H9 (cell line): Measurements from ENCODE around the gene MICU2. TPM values are rescaled to one million over a fixed set of nuclear protein-coding genes. Genes with fewer than 3 reads are reported as not detected.

Experiments
- DNase-seq: peaks from one replicate; pipeline ENCODE4 v3.0.0-alpha.2; 2017
- H2AFZ ChIP-seq: one replicate; pipeline ENCODE4 v1.6.1; 2013; ENCODE audit warnings: mild to moderate bottlenecking, low read length, control low read depth, moderate library complexity
- H2AK5ac ChIP-seq: 2 replicates; pipeline ENCODE4 v1.6.1; 2013; ENCODE audit warnings: low read length, control low read depth, mixed read lengths; ENCODE audit not compliant: insufficient read length
- H2BK120ac ChIP-seq: one replicate; pipeline ENCODE4 v1.6.1; 2013; ENCODE audit warnings: low read depth, mild to moderate bottlenecking, low read length, control low read depth, inconsistent platforms; ENCODE audit not compliant: poor library complexity, severe bottlenecking
- H2BK12ac ChIP-seq: 2 replicates; pipeline ENCODE4 v1.6.1; 2013; ENCODE audit warnings: low read length, control low read depth, mixed read lengths, low read depth; ENCODE audit not compliant: insufficient read length
- H2BK15ac ChIP-seq: 2 replicates; pipeline ENCODE4 v1.6.1; 2013; ENCODE audit warnings: low read depth, low read length, control low read depth
- H2BK20ac ChIP-seq: one replicate; pipeline ENCODE4 v1.6.1; 2013; ENCODE audit warnings: low read depth, mild to moderate bottlenecking, low read length, control low read depth, inconsistent platforms; ENCODE audit not compliant: poor library complexity, severe bottlenecking
- H2BK5ac ChIP-seq: 2 replicates; pipeline ENCODE4 v1.6.1; 2013; ENCODE audit warnings: low read length, control low read depth, mixed read lengths; ENCODE audit not compliant: insufficient read length
- H3K14ac ChIP-seq: 2 replicates; pipeline ENCODE4 v1.6.1; 2013; ENCODE audit warnings: low read length, control low read depth; ENCODE audit not compliant: insufficient read depth
- H3K18ac ChIP-seq: 2 replicates; pipeline ENCODE4 v1.6.1; 2013; ENCODE audit warnings: low read depth, mild to moderate bottlenecking, mixed read lengths, low read length, control low read depth; ENCODE audit not compliant: insufficient read length
- H3K23ac ChIP-seq: 2 replicates; pipeline ENCODE4 v1.6.1; 2013; ENCODE audit warnings: low read length, control low read depth, mixed read lengths, low read depth; ENCODE audit not compliant: insufficient read length
- H3K23me2 ChIP-seq: 2 replicates; pipeline ENCODE4 v1.6.1; 2013; ENCODE audit warnings: low read depth, mild to moderate bottlenecking, mixed read lengths, low read length, control low read depth; ENCODE audit not compliant: insufficient read length, poor library complexity, severe bottlenecking
- H3K27ac ChIP-seq: 2 replicates; pipeline ENCODE4 v1.5.1; 2013; ENCODE audit warnings: low read length, control low read depth, mixed read lengths, low read depth; ENCODE audit not compliant: insufficient read length
- H3K27me3 ChIP-seq: 2 replicates; pipeline ENCODE4 v1.6.1; 2013; ENCODE audit warnings: low read length, control low read depth, inconsistent platforms; ENCODE audit not compliant: insufficient read depth
- H3K4ac ChIP-seq: 2 replicates; pipeline ENCODE4 v1.6.1; 2013; ENCODE audit warnings: low read depth, mild to moderate bottlenecking, control low read depth, inconsistent platforms, low read length, moderate library complexity
- H3K4me1 ChIP-seq: 2 replicates; pipeline ENCODE4 v1.6.1; 2013; ENCODE audit warnings: low read length, control low read depth, inconsistent platforms; ENCODE audit not compliant: insufficient read depth
- H3K4me2 ChIP-seq: 2 replicates; pipeline ENCODE4 v1.6.1; 2013; ENCODE audit warnings: low read length, control low read depth, mixed read lengths; ENCODE audit not compliant: insufficient read length, insufficient read depth
- H3K56ac ChIP-seq: 2 replicates; pipeline ENCODE4 v1.6.1; 2013; ENCODE audit warnings: low read depth, mild to moderate bottlenecking, mixed read lengths, low read length, control low read depth; ENCODE audit not compliant: insufficient read length
- H3K79me1 ChIP-seq: 2 replicates; pipeline ENCODE4 v1.6.1; 2013; ENCODE audit warnings: low read depth, mild to moderate bottlenecking, moderate library complexity, low read length, control low read depth, inconsistent platforms; ENCODE audit not compliant: insufficient read depth, poor library complexity, severe bottlenecking
- H3K79me2 ChIP-seq: 2 replicates; pipeline ENCODE4 v1.6.1; 2013; ENCODE audit warnings: low read length, control low read depth, inconsistent platforms; ENCODE audit not compliant: insufficient read depth
- H3K9ac ChIP-seq: 2 replicates; pipeline ENCODE4 v1.6.1; 2013; ENCODE audit warnings: low read length, control low read depth, mixed read lengths; ENCODE audit not compliant: insufficient read length; ENCODE audit errors: extremely low read depth
- H3K9me3 ChIP-seq: one replicate; pipeline ENCODE4 v1.6.1; 2013; ENCODE audit warnings: low read depth, low read length, inconsistent platforms; ENCODE audit not compliant: control insufficient read depth
- H3T11ph ChIP-seq: one replicate; pipeline ENCODE4 v1.6.1; 2013; ENCODE audit warnings: mild to moderate bottlenecking, low read length, control low read depth, inconsistent platforms
- H4K20me1 ChIP-seq: one replicate; pipeline ENCODE4 v1.6.1; 2013; ENCODE audit not compliant: control insufficient read depth, insufficient read length, insufficient read depth
- H4K5ac ChIP-seq: 2 replicates; pipeline ENCODE4 v1.6.1; 2013; ENCODE audit warnings: low read depth, mild to moderate bottlenecking, mixed read lengths, low read length, control low read depth; ENCODE audit not compliant: insufficient read length
- H4K8ac ChIP-seq: replicated peaks from 2 replicates; pipeline ENCODE4 v1.6.1; 2013; ENCODE audit warnings: low read length, control low read depth, mixed read lengths, low read depth; ENCODE audit not compliant: insufficient read length
- H4K91ac ChIP-seq: 2 replicates; pipeline ENCODE4 v1.6.1; 2013; ENCODE audit warnings: low read depth, mild to moderate bottlenecking, moderate library complexity, mixed read lengths, low read length, control low read depth; ENCODE audit not compliant: insufficient read length
- H3K27ac Mint-ChIP-seq, 3 experiments: 2 replicates in 2 of 3; 3 replicates in 1 of 3; pipeline ENCODE4 v1.8.0; 2020 to 2021; ENCODE audit warnings: mixed read lengths in 3 of 3, mild to moderate bottlenecking in 1 of 3, moderate library complexity in 1 of 3
- H3K27me3 Mint-ChIP-seq: 2 replicates; pipeline ENCODE4 v1.8.0; 2021; ENCODE audit warnings: low read depth, mild to moderate bottlenecking, moderate library complexity, mixed read lengths
- H3K36me3 Mint-ChIP-seq, 3 experiments: 2 replicates in 2 of 3; 3 replicates in 1 of 3; pipeline ENCODE4 v1.8.0; 2020 to 2021; ENCODE audit warnings: low read depth in 3 of 3, mixed read lengths in 3 of 3; ENCODE audit not compliant: insufficient read depth in 1 of 3
- H3K4me1 Mint-ChIP-seq, 2 experiments: 2 replicates each; pipeline ENCODE4 v1.8.0; 2020; ENCODE audit warnings: mixed read lengths in 2 of 2
- H3K4me3 Mint-ChIP-seq, 2 experiments: 2 replicates in 1 of 2; 3 replicates in 1 of 2; pipeline ENCODE4 v1.8.0; 2020 to 2021; ENCODE audit warnings: mild to moderate bottlenecking in 2 of 2, mixed read lengths in 2 of 2, moderate library complexity in 1 of 2
- H3K9me3 Mint-ChIP-seq, 2 experiments: 2 replicates in 1 of 2; 3 replicates in 1 of 2; pipeline ENCODE4 v1.8.0; 2020; ENCODE audit warnings: mild to moderate bottlenecking in 2 of 2, mixed read lengths in 2 of 2, moderate library complexity in 1 of 2
- WGBS: extraction: QIAGEN DNeasy Blood & Tissue Kit; methylation state at CpG from one replicate; pipeline ENCODE4 v1.1.7; 2013; ENCODE audit warnings: missing lambda C conversion rate, low lambda C conversion rate, mixed read lengths; ENCODE audit not compliant: insufficient read length; ENCODE audit errors: extremely low coverage; 5-methylcytosine and 5-hydroxymethylcytosine counted together
- total RNA-seq: library from RNA; stranded (reverse); gene quantifications from 2 replicates; pipeline ENCODE4 v1.2.1, GENCODE V29; 2021
- TF ChIP-seq, protein P1 (sequence below): fragments of 200-600 bp; sonication (generic); conservative IDR thresholded peaks from 3 replicates; pipeline ENCODE4 v1.8.0; 2021; ENCODE audit warnings: antibody characterized with exemption, mild to moderate bottlenecking

MICU2 gene
- total RNA-seq, 1 experiment from 2014 or later: 38.4 TPM

DNA sequence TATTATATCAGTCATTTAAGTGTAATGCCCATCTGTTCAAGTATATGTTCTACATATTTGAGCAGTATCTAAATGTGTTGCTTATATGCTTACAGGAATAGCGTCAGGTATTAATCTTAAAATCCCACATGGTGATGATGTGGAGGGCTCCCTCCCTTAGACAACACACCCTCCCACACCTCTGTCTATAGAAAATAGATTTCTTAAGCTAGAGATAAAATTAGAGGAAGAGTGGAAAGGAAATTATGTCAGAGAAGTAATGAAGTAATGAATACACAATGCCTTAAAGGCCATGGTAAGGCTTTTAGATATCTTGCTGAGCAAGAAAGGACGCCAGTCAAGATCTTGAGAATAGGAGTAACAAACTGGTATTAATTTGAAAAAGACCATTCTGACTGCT is 157.3 kb downstream of the MICU2 start:
- Mint-ChIP-seq H3K36me3 (peaks cover 23 to 44% (median 39%) of the 10 kb centered on the region in 3 experiments), H3K27ac (no peak overlapping the region), H3K4me3 (no peak overlapping the region), H3K27me3 (no peaks in the 10 kb centered on the region), H3K9me3 (peaks cover 16 to 29% of the 10 kb centered on the region in 2 experiments), H3K4me1 (peaks cover 0 to 4% of the 10 kb centered on the region in 2 experiments; a peak in 1 of 4 replicates)
- Histone ChIP-seq H3K9ac (no peak overlapping the region), H2BK120ac (no peak overlapping the region), H2AFZ (no peak overlapping the region), H4K8ac (no peak overlapping the region), H3K79me1 (peaks cover 5% of the 10 kb centered on the region), H3K4me2 (no peak overlapping the region), H3K56ac (no peak overlapping the region), H3K23me2 (no peaks in the 10 kb centered on the region), H4K91ac (no peak overlapping the region), H2BK12ac (no peak overlapping the region), H3K18ac (no peak overlapping the region), H3K4me1 (no peaks in the 10 kb centered on the region), H3T11ph (no peak overlapping the region), H3K4ac (no peak overlapping the region), H3K27me3 (no peaks in the 10 kb centered on the region), H3K14ac (no peak overlapping the region), H2BK15ac (no peak overlapping the region), H3K27ac (no peak overlapping the region), H4K5ac (no peak overlapping the region), H2BK5ac (no peak overlapping the region), H3K79me2 (peaks cover 19% of the 10 kb centered on the region; the same call in 1 of the 2 replicates), H2AK5ac (no peak overlapping the region), H2BK20ac (no peak overlapping the region), H4K20me1 (no peaks in the 10 kb centered on the region), H3K23ac (no peak overlapping the region), H3K9me3 (peaks cover 4% of the 10 kb centered on the region)
- WGBS: no CpG with 5 or more reads among the region's 2 CpGs
- TF ChIP-seq, protein P1, sequence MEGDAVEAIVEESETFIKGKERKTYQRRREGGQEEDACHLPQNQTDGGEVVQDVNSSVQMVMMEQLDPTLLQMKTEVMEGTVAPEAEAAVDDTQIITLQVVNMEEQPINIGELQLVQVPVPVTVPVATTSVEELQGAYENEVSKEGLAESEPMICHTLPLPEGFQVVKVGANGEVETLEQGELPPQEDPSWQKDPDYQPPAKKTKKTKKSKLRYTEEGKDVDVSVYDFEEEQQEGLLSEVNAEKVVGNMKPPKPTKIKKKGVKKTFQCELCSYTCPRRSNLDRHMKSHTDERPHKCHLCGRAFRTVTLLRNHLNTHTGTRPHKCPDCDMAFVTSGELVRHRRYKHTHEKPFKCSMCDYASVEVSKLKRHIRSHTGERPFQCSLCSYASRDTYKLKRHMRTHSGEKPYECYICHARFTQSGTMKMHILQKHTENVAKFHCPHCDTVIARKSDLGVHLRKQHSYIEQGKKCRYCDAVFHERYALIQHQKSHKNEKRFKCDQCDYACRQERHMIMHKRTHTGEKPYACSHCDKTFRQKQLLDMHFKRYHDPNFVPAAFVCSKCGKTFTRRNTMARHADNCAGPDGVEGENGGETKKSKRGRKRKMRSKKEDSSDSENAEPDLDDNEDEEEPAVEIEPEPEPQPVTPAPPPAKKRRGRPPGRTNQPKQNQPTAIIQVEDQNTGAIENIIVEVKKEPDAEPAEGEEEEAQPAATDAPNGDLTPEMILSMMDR: no peak
- no peak for DNase-seq
